ENCODE data around the gene OR5F1.

- TF ChIP-seq, protein P1, sequence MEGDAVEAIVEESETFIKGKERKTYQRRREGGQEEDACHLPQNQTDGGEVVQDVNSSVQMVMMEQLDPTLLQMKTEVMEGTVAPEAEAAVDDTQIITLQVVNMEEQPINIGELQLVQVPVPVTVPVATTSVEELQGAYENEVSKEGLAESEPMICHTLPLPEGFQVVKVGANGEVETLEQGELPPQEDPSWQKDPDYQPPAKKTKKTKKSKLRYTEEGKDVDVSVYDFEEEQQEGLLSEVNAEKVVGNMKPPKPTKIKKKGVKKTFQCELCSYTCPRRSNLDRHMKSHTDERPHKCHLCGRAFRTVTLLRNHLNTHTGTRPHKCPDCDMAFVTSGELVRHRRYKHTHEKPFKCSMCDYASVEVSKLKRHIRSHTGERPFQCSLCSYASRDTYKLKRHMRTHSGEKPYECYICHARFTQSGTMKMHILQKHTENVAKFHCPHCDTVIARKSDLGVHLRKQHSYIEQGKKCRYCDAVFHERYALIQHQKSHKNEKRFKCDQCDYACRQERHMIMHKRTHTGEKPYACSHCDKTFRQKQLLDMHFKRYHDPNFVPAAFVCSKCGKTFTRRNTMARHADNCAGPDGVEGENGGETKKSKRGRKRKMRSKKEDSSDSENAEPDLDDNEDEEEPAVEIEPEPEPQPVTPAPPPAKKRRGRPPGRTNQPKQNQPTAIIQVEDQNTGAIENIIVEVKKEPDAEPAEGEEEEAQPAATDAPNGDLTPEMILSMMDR (conservative IDR thresholded peaks at IDR 0.05; ENCODE audit: low read length), result no peak
- TF ChIP-seq EZH2phosphoT487 (IDR thresholded peaks at IDR 0.05; ENCODE audit: borderline replicate concordance), result no peak
These were observed 45.1 kb downstream of the OR5F1 start for GRCh38 chr11:55949330-55949729.

Measured in Loucy (cell line).